Measurements from ENCODE around the gene POLA1.
"Not testable (repeated sequence)": the region's sequence is repeated elsewhere in the genome, so short reads cannot be mapped to it uniquely, and the experiment has no call there.

POLA1 gene

GRCh38 chrX:24858004-24858746, 164.5 kb downstream of the POLA1 start:
- TF ChIP-seq CTCF (IDR thresholded peaks at IDR 0.05; ENCODE audit: low read depth, low read length), result no peak
- no peak for DNase-seq (ENCODE audit: extremely low read depth, low read depth)

- TF ChIP-seq CTCF (IDR thresholded peaks at IDR 0.05; ENCODE audit: low read depth, low read length), result no peak
- no peak for DNase-seq (ENCODE audit: extremely low read depth, low read depth)
Observed at GRCh38 chrX:24859211-24859841, 165.6 kb downstream of the POLA1 start.

- DNase-seq (ENCODE audit: extremely low read depth, low read depth), result no peak
- TF ChIP-seq CTCF (IDR thresholded peaks at IDR 0.05; ENCODE audit: low read depth, low read length), result no peak
Observed at GRCh38 chrX:24860140-24860539, 166.4 kb downstream of the POLA1 start.

GRCh38 chrX:24862343-24862742, 168.6 kb downstream of the POLA1 start:
- peak; percentile 11 for DNase-seq (ENCODE audit: extremely low read depth, low read depth)
- no peak for TF ChIP-seq CTCF (IDR thresholded peaks at IDR 0.05; ENCODE audit: low read depth, low read length)

GRCh38 chrX:24863779-24864178, 170.1 kb downstream of the POLA1 start:
- not testable (repeated sequence) for DNase-seq (ENCODE audit: extremely low read depth, low read depth)

- DNase-seq (ENCODE audit: extremely low read depth, low read depth), result no peak
- no peak for TF ChIP-seq CTCF (IDR thresholded peaks at IDR 0.05; ENCODE audit: low read depth, low read length)
Observed at GRCh38 chrX:24870143-24870542, 176.4 kb downstream of the POLA1 start.

- TF ChIP-seq CTCF (IDR thresholded peaks at IDR 0.05; ENCODE audit: low read depth, low read length), result no peak
- no peak for DNase-seq (ENCODE audit: extremely low read depth, low read depth)
Observed at GRCh38 chrX:24874604-24875247, 181.0 kb downstream of the POLA1 start.

All from AG09319 (cell line).